Memory B cell (primary cell): ENCODE measurements around the gene C16orf82.
"Not testable (repeated sequence)": the region's sequence is repeated elsewhere in the genome, so short reads cannot be mapped to it uniquely, and the experiment has no call there.

ENCODE experiments used
- ATAC-seq: fragments of 150-1000 bp; cut with Tn5 transposase; 2 replicates; pipeline ENCODE4 v1.10.0; 2021; ENCODE audit warnings: low read depth, mild to moderate bottlenecking, moderate library complexity
- DNase-seq, 2 donors: peaks; one replicate each; pipeline ENCODE4 v3.0.0; 2022; ENCODE audit warnings: low spot score in 2 of 2
- H3K27ac Mint-ChIP-seq: one replicate; pipeline ENCODE4 v1.8.0; 2022; ENCODE audit warnings: mild to moderate bottlenecking, moderate library complexity, mixed read lengths
- H3K27me3 Mint-ChIP-seq: one replicate; pipeline ENCODE4 v1.8.0; 2022; ENCODE audit warnings: mixed read lengths
- H3K36me3 Mint-ChIP-seq: one replicate; pipeline ENCODE4 v1.8.0; 2022; ENCODE audit warnings: mild to moderate bottlenecking, mixed read lengths
- H3K4me1 Mint-ChIP-seq: one replicate; pipeline ENCODE4 v1.8.0; 2022; ENCODE audit warnings: mixed read lengths
- H3K4me3 Mint-ChIP-seq: one replicate; pipeline ENCODE4 v1.8.0; 2022; ENCODE audit warnings: mild to moderate bottlenecking, moderate library complexity, mixed read lengths
- H3K9me3 Mint-ChIP-seq: one replicate; pipeline ENCODE4 v1.8.0; 2022; ENCODE audit warnings: mixed read lengths

C16orf82 gene

DNA sequence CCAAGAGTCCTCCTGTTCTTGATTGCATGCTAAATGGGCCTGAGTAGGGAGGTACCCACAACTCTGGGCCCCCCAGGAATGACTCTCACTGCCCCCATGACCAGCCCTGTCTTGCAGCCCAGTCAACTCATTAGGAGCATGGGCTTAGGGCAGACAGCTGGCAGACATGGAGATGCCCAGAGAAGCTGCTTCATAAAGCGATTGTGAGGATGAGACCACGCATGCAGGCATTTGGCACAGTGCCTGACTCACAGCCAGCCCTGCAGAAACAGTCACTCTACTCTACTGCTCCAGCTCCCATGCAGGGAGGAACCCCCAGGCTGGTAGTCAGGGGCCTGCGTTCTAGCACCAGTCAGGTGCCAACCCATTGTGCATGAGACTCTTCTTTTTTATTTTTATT, 8.4 kb upstream of the C16orf82 start:
- Mint-ChIP-seq H3K4me3 (no peak overlapping the region), H3K9me3 (peaks cover 5% of the 10 kb centered on the region), H3K36me3 (no peaks in the 10 kb centered on the region), H3K4me1 (no peaks in the 10 kb centered on the region), H3K27me3 (peaks cover 8% of the 10 kb centered on the region), H3K27ac (no peak overlapping the region)
- ATAC-seq (no peak), DNase-seq (no peak)

DNA sequence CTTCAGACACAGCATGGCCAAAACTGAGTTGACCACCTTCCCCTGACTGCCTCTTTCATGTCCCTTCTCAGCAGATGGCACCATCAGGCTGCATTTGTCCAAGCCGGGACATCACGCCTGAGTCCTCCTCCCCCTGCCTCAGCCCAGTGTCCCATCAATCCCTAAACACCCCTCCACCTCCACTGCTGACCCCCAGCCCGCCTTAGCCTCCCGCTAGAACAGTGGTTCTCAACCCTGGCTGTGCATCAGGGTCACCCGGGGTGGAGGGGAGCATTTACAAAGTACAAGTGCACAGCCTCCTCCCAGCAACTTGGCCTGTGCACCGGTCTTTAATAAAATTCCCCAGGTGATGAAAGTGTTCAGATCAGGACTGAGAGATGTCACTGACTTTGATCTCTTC, 4.0 kb downstream of the C16orf82 start:
- H3K4me3 Mint-ChIP-seq = no peak overlapping the region
- H3K4me1 Mint-ChIP-seq = no peaks in the 10 kb centered on the region
- no peak for ATAC-seq
- peaks cover 2% of the 10 kb centered on the region for H3K9me3 Mint-ChIP-seq
- H3K36me3 Mint-ChIP-seq = no peaks in the 10 kb centered on the region
- no peak for DNase-seq
- H3K27me3 Mint-ChIP-seq = peaks cover 7% of the 10 kb centered on the region
- H3K27ac Mint-ChIP-seq = no peak overlapping the region

DNA sequence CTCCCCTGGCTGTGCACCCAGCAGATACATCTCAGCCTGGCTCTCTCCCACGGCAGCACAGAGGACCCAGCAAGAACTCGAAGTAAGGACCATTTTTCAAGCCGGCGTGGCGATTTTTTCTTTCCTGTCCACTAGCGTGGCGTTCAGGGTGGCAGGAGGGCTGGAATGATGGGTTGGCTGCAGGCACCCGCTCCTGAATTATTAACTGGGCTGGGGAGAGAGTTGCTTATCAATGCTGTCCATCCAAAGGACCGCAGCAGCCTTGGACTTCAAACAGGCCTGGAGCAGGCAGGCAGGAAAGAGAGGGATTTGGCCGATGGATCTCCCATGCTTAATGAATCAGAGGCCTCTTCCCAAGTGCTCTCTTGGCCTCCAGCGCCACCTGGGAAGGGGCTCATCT, 7.0 kb downstream of the C16orf82 start:
- Mint-ChIP-seq H3K4me1 (no peaks in the 10 kb centered on the region), H3K9me3 (peaks cover 8% of the 10 kb centered on the region), H3K27ac (no peak overlapping the region), H3K36me3 (no peaks in the 10 kb centered on the region), H3K4me3 (no peak overlapping the region), H3K27me3 (peaks cover 12% of the 10 kb centered on the region)
- ATAC-seq (no peak), DNase-seq (no peak)

GRCh38 chr16:27080895-27081294, 14.2 kb downstream of the C16orf82 start:
- H3K9me3 Mint-ChIP-seq = peaks cover 6% of the 10 kb centered on the region
- DNase-seq (no peak), ATAC-seq (no peak)
- peaks cover 30% of the 10 kb centered on the region for H3K27me3 Mint-ChIP-seq
- H3K4me3 Mint-ChIP-seq = no peak overlapping the region
- H3K4me1 Mint-ChIP-seq = no peaks in the 10 kb centered on the region
- H3K27ac Mint-ChIP-seq = no peak overlapping the region
- no peaks in the 10 kb centered on the region for H3K36me3 Mint-ChIP-seq

DNA sequence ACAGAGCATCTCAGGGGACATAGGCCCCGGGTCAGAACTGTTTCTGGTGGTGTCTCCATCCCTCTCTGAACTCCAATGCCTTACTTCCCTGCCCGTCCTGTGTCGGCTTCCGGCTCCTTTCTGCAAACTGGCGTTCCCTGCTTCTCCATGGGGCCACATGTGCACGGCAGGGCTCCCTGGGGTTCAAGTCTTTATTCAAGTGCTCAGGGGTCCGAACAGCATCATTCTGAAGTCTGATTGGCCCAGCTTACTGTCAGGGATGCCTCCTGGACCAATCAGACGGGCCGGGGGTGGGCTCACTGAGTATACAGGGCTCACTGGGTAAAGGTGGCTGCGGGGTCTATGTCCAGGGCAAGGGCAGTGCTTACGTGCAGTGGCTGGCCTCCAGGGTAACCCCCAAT, 17.1 kb downstream of the C16orf82 start:
- no peaks in the 10 kb centered on the region for H3K36me3 Mint-ChIP-seq
- H3K4me1 Mint-ChIP-seq = no peaks in the 10 kb centered on the region
- no peak for DNase-seq
- peaks cover 26% of the 10 kb centered on the region for H3K27me3 Mint-ChIP-seq
- H3K9me3 Mint-ChIP-seq = peaks cover 2% of the 10 kb centered on the region
- H3K4me3 Mint-ChIP-seq = no peak overlapping the region
- ATAC-seq = no peak
- no peak overlapping the region for H3K27ac Mint-ChIP-seq

DNA sequence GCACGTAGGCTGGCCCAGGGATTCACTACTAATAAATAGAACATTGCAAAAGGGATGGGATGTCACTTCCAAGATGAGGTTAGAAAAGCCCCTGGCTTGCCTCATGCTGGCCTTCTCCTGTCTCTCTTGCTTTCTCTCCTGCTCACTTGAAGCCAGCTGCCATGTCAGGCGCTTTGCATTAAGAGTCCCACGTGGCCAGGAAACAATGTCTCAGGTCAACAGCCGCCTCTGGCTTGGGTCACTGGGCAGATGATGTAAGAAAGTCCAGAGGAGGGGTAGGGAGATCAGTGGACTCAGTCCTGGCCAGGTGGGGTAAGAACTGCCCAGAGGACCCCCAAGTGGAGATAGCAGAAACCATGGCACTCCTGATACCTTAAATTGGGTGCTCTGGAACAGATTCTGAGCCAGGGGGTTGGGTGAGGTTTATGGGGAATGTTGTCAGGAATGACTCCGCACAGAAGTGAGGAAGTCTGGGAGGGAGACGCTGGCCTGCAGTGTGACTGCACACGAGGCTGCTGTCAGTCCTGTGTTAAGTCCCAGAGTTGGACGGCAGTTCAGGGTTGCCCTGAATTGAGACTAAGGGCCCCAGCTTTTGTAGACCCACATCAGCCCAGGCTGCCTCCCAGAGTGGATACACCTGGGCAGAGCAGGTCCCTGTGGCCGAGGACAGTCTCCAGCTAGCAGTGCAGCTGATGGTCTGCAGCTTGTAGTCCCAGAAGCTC, 17.7 kb downstream of the C16orf82 start:
- Mint-ChIP-seq H3K27ac (no peak overlapping the region), H3K27me3 (peaks cover 28% of the 10 kb centered on the region)
- ATAC-seq = no peak

GRCh38 chr16:27085182-27085581, 18.5 kb downstream of the C16orf82 start:
- DNase-seq (no peak), ATAC-seq (no peak)
- Mint-ChIP-seq H3K9me3 (peaks cover 2% of the 10 kb centered on the region), H3K27ac (no peak overlapping the region), H3K4me3 (no peak overlapping the region), H3K27me3 (peaks cover 31% of the 10 kb centered on the region), H3K4me1 (no peaks in the 10 kb centered on the region), H3K36me3 (no peaks in the 10 kb centered on the region)

More for the DNA sequence above, 17.7 kb downstream of the C16orf82 start:
- Mint-ChIP-seq H3K36me3 (no peaks in the 10 kb centered on the region), H3K4me1 (no peaks in the 10 kb centered on the region), H3K4me3 (no peak overlapping the region), H3K9me3 (peaks cover 2% of the 10 kb centered on the region)
- DNase-seq = no peak

- not testable (repeated sequence) for H3K9me3 Mint-ChIP-seq, H3K4me3 Mint-ChIP-seq, H3K27ac Mint-ChIP-seq, DNase-seq, H3K4me1 Mint-ChIP-seq, H3K36me3 Mint-ChIP-seq, ATAC-seq
- peaks cover 28% of the 10 kb centered on the region for H3K27me3 Mint-ChIP-seq
These were observed 19.3 kb downstream of the C16orf82 start for GRCh38 chr16:27086031-27086430.

- DNase-seq (no peak), ATAC-seq (no peak)
- peaks cover 22% of the 10 kb centered on the region for H3K27me3 Mint-ChIP-seq
- no peak overlapping the region for H3K4me3 Mint-ChIP-seq
- no peaks in the 10 kb centered on the region for H3K4me1 Mint-ChIP-seq
- no peak overlapping the region for H3K27ac Mint-ChIP-seq
- no peaks in the 10 kb centered on the region for H3K36me3 Mint-ChIP-seq
- peaks cover 2% of the 10 kb centered on the region for H3K9me3 Mint-ChIP-seq
These were observed 21.5 kb downstream of the C16orf82 start for GRCh38 chr16:27088216-27088615.

DNA sequence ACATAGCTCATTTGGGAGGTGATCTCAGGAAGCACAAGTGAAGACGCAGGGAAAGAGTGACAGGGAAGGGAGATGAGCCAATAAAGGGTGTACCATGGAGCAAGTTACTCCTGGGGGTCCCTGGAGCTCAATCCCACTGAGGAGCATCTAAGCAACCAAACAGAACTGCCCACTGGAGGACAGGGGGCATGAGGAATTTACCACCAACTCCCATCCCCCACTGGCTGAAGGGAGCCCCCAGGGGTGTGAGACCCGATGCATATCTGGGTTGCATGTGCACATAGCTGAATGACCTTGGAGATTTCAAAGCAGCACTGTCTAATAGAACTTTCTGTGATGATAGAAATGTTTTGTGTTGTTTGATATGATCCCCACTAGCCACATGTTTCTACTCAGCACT, 29.6 kb downstream of the C16orf82 start:
- H3K36me3 Mint-ChIP-seq = no peaks in the 10 kb centered on the region
- ATAC-seq = no peak
- H3K9me3 Mint-ChIP-seq = peaks cover 6% of the 10 kb centered on the region
- H3K4me3 Mint-ChIP-seq = no peak overlapping the region
- no peaks in the 10 kb centered on the region for H3K4me1 Mint-ChIP-seq
- DNase-seq = no peak
- H3K27ac Mint-ChIP-seq = no peak overlapping the region
- peaks cover 13% of the 10 kb centered on the region for H3K27me3 Mint-ChIP-seq

- Mint-ChIP-seq H3K36me3 (no peaks in the 10 kb centered on the region), H3K9me3 (peaks cover 6% of the 10 kb centered on the region), H3K4me3 (no peak overlapping the region), H3K4me1 (no peaks in the 10 kb centered on the region), H3K27ac (no peak overlapping the region), H3K27me3 (peaks cover 12% of the 10 kb centered on the region)
- DNase-seq (no peak), ATAC-seq (no peak)
These were observed 31.1 kb downstream of the C16orf82 start for GRCh38 chr16:27097800-27098230.

- no peak overlapping the region for H3K27ac Mint-ChIP-seq
- H3K4me1 Mint-ChIP-seq = no peaks in the 10 kb centered on the region
- peaks cover 6% of the 10 kb centered on the region for H3K9me3 Mint-ChIP-seq
- H3K27me3 Mint-ChIP-seq = peaks cover 15% of the 10 kb centered on the region
- no peak for DNase-seq
- no peaks in the 10 kb centered on the region for H3K36me3 Mint-ChIP-seq
- no peak overlapping the region for H3K4me3 Mint-ChIP-seq
- no peak for ATAC-seq
These were observed 31.8 kb downstream of the C16orf82 start for GRCh38 chr16:27098366-27099049.

- H3K27ac Mint-ChIP-seq = no peak overlapping the region
- no peaks in the 10 kb centered on the region for H3K4me1 Mint-ChIP-seq
- H3K27me3 Mint-ChIP-seq = peaks cover 5% of the 10 kb centered on the region
- no peak for DNase-seq
- no peak for ATAC-seq
- no peaks in the 10 kb centered on the region for H3K36me3 Mint-ChIP-seq
- no peaks in the 10 kb centered on the region for H3K9me3 Mint-ChIP-seq
- no peak overlapping the region for H3K4me3 Mint-ChIP-seq
These were observed 36.2 kb downstream of the C16orf82 start for GRCh38 chr16:27102701-27103575.

DNA sequence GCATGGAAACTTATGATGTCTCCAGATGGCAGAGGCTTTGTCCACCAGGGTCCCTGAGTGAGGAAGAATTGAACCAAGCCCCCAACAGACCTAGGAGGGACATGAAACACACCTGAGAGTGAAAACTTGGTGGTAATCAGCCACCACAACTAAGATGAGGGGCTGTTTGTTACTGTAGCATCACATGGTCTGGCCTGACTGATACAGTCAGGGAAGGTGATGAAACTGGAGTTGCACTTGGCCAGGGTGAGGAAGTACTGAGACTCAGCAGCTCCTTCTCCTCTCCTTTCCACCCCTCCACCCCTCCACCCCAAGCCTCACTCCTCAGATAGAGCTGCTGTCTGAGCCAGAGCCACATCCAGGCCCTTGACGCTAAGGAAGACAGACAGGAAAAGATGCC, 37.2 kb downstream of the C16orf82 start:
- peaks cover 2% of the 10 kb centered on the region for H3K4me1 Mint-ChIP-seq
- no peak overlapping the region for H3K27ac Mint-ChIP-seq
- H3K27me3 Mint-ChIP-seq = peaks cover 5% of the 10 kb centered on the region
- DNase-seq (no peak), ATAC-seq (no peak)
- no peak overlapping the region for H3K4me3 Mint-ChIP-seq
- no peaks in the 10 kb centered on the region for H3K36me3 Mint-ChIP-seq
- H3K9me3 Mint-ChIP-seq = no peaks in the 10 kb centered on the region
